Tibial nerve (tissue), 4 donors: ENCODE results near the gene DRD3.

ENCODE experiments used
- EP300 ChIP-seq, 2 donors: sonication (generic); formaldehyde crosslinking; IDR thresholded peaks; one replicate each; pipeline ENCODE4 v1.6.1; 2017; ENCODE audit warnings: antibody characterized with exemption in 2 of 2, mild to moderate bottlenecking in 1 of 2
- TF ChIP-seq, protein P1 (sequence below), 5 experiments: fragments of 200-600 bp in 3 of 5; fragments of 450-650 bp in 2 of 5; sonication (generic) in 3 of 5; IDR thresholded peaks; one replicate each; pipeline ENCODE4 v1.5.1; 2016 to 2019; ENCODE audit warnings: antibody characterized with exemption in 5 of 5, mild to moderate bottlenecking in 3 of 5, moderate library complexity in 2 of 5

DNA sequence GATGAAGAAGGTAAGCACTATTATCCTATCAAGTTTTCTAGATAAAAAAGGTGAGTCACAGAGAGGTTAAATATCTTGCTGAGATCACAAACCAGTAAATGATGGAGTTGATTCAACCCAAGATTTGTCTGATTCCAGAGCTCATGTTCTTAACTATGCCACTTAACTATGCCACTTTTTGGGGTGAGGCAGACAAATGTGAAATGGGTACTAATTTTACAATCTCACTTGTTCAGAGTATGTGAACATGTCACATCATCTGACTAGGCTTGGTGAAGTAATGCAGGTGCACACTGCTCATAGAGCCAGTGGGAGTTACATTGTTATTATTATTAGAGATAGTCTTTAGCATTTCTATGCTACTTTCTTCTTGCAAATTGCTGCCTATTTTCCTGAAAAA lies 2.0 kb downstream of the DRD3 start:
- TF ChIP-seq, protein P1, sequence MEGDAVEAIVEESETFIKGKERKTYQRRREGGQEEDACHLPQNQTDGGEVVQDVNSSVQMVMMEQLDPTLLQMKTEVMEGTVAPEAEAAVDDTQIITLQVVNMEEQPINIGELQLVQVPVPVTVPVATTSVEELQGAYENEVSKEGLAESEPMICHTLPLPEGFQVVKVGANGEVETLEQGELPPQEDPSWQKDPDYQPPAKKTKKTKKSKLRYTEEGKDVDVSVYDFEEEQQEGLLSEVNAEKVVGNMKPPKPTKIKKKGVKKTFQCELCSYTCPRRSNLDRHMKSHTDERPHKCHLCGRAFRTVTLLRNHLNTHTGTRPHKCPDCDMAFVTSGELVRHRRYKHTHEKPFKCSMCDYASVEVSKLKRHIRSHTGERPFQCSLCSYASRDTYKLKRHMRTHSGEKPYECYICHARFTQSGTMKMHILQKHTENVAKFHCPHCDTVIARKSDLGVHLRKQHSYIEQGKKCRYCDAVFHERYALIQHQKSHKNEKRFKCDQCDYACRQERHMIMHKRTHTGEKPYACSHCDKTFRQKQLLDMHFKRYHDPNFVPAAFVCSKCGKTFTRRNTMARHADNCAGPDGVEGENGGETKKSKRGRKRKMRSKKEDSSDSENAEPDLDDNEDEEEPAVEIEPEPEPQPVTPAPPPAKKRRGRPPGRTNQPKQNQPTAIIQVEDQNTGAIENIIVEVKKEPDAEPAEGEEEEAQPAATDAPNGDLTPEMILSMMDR (IDR thresholded peaks at IDR 0.05), result no peak
- TF ChIP-seq EP300 (IDR thresholded peaks at IDR 0.05), result no peak
